Mesothelial cell of epicardium (in vitro differentiated cells): Measurements from ENCODE around the gene TRMT1. TPM values are rescaled to one million over a fixed set of nuclear protein-coding genes. Genes with fewer than 3 reads are reported as not detected.

Experiments
- DNase-seq, 2 experiments: peaks; one replicate each; pipeline ENCODE4 v3.0.0; 2021; ENCODE audit warnings: low spot score in 2 of 2; ENCODE audit not compliant: unreplicated experiment in 2 of 2
- H3K27ac Mint-ChIP-seq: 2 replicates; pipeline ENCODE4 v1.8.0; 2021; ENCODE audit warnings: mixed read lengths
- H3K27me3 Mint-ChIP-seq: 2 replicates; pipeline ENCODE4 v1.8.0; 2021; ENCODE audit warnings: low read depth, mixed read lengths
- H3K36me3 Mint-ChIP-seq: 2 replicates; pipeline ENCODE4 v1.8.0; 2021; ENCODE audit warnings: mixed read lengths
- H3K4me1 Mint-ChIP-seq: 2 replicates; pipeline ENCODE4 v1.8.0; 2021; ENCODE audit warnings: mixed read lengths
- H3K4me3 Mint-ChIP-seq: 2 replicates; pipeline ENCODE4 v1.8.0; 2021; ENCODE audit warnings: mild to moderate bottlenecking, moderate library complexity, mixed read lengths
- H3K9me3 Mint-ChIP-seq: 2 replicates; pipeline ENCODE4 v1.8.0; 2021; ENCODE audit warnings: mixed read lengths
- total RNA-seq: library from RNA; stranded (reverse); gene quantifications from 3 replicates; pipeline ENCODE4 v1.2.1, GENCODE V29; 2021
- TF ChIP-seq, protein P1 (sequence below): fragments of 200-600 bp; sonication (generic); IDR thresholded peaks from one replicate; pipeline ENCODE4 v1.5.0; 2021; ENCODE audit warnings: antibody characterized with exemption; ENCODE audit not compliant: unreplicated experiment

Gene TRMT1
- total RNA-seq, 1 donor from 2014 or later, result 57.0 TPM

DNA sequence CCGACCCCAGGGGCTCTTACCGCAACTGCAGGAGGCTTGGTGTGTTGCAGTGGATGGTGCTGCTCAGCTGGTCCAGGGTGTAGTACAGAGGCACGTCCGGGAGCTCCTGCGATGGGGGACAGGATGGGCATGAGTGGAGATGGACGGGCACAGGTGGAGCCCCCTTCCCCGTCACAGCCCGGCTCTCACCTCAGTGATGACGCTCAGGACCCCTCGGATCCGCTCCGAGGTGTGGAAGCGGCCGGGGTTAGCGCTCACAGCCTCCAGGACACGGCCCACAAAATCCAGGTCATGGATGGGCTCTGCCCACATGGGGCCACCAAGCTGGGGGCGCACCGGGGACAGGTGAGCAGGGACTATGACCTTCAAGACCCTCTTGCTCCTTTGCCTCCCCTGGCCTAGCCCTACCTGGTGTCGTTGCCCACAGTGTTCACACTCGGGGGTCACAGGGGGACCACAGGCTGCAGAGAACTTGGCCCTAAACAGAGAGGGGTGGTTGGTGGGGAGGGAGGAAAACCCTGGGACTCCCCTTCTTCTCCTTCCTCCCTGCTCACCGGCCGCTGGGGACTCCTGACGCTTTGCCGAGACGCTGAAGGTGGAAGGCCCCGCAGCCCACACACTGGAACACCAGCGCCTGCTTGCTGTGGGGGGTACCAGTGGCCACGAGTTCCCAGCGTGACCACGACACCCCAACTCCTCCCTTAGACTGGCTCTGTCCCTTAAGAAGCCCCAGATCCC lies 7.0 kb downstream of the TRMT1 start:
- Mint-ChIP-seq H3K9me3 (no peaks in the 10 kb centered on the region), H3K27ac (no peak overlapping the region), H3K4me1 (no peaks in the 10 kb centered on the region), H3K4me3 (no peak overlapping the region), H3K36me3 (peaks cover 9% of the 10 kb centered on the region), H3K27me3 (no peaks in the 10 kb centered on the region)
- DNase-seq, result no peak
- TF ChIP-seq, protein P1, sequence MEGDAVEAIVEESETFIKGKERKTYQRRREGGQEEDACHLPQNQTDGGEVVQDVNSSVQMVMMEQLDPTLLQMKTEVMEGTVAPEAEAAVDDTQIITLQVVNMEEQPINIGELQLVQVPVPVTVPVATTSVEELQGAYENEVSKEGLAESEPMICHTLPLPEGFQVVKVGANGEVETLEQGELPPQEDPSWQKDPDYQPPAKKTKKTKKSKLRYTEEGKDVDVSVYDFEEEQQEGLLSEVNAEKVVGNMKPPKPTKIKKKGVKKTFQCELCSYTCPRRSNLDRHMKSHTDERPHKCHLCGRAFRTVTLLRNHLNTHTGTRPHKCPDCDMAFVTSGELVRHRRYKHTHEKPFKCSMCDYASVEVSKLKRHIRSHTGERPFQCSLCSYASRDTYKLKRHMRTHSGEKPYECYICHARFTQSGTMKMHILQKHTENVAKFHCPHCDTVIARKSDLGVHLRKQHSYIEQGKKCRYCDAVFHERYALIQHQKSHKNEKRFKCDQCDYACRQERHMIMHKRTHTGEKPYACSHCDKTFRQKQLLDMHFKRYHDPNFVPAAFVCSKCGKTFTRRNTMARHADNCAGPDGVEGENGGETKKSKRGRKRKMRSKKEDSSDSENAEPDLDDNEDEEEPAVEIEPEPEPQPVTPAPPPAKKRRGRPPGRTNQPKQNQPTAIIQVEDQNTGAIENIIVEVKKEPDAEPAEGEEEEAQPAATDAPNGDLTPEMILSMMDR, result no peak

DNA sequence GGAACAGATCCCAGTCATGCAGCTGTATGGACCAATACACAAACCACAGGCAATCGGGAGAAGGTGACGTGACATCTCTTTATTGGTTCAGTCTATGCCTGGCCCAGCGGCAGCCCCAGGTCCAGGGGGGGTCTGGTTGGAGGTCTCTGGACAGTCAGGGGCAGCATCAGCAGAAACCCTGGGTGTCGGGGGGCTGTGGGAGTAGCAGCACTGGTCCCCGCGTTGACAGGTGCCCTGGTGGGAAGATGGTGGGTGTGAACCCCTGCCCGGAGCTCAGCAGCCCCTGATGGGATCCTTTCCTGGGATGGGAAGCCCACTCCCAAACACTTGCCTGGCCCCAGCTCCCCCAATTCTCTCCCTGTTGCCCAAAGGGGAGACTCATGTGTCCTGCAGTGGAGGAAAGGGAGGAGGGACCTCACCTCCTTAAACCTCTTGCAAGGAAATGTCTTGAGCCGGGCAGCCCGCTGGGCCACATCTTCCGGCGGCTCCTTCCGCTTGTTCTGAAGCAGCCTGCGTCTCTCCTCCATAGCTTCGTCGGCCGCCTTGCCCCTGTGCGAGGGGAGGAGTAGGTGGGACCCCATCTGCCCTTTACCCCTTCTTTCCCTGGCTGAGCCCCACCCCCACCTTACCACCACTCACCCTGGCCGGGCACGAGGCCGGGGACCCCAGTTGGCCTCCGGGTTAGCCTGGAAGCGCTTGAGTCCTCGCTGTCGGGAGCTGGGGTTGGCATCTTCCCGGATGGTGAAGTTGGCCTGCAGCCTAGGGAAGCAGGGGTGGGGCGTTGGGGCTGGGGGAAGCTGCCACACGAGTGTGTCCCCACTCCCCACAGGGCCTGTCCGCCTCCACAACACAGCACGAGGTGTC lies 11.5 kb downstream of the TRMT1 start:
- Mint-ChIP-seq H3K27ac (no peak overlapping the region), H3K4me3 (no peak overlapping the region), H3K9me3 (no peaks in the 10 kb centered on the region), H3K4me1 (peaks cover 4% of the 10 kb centered on the region), H3K27me3 (peaks cover 24% of the 10 kb centered on the region), H3K36me3 (peaks cover 6% of the 10 kb centered on the region)
- no peak for DNase-seq
- TF ChIP-seq, protein P1, result no peak

DNA sequence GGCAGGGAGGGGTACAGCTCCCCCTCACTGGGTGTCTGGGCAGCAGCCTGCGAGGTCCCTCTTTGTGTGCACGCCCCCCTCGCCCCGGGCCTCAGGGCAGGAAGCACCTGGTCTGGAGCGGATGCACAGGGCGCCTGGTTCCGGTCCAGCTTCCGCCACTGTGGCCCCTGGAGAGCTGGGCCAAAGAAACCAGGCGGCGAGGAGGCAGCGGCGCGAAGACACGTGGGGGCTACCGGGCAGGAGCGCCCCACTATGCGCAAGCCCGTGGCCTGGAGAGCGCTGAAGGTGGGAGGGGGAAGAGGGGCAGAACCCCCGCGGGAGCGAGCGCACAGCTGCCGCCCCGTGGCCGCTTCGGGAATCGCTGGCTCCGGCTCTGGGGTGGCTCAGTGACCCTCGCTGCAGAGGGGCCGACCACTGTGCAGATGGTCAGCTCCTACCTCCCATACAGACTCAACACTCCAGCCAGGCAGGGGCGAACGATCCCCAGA lies 12.1 kb downstream of the TRMT1 start:
- Mint-ChIP-seq H3K4me1 (peaks cover 4% of the 10 kb centered on the region), H3K27me3 (peaks cover 30% of the 10 kb centered on the region), H3K36me3 (peaks cover 6% of the 10 kb centered on the region), H3K4me3 (no peak overlapping the region), H3K27ac (no peak overlapping the region), H3K9me3 (no peaks in the 10 kb centered on the region)
- TF ChIP-seq, protein P1, result peak; percentile 60
- DNase-seq, result no peak

DNA sequence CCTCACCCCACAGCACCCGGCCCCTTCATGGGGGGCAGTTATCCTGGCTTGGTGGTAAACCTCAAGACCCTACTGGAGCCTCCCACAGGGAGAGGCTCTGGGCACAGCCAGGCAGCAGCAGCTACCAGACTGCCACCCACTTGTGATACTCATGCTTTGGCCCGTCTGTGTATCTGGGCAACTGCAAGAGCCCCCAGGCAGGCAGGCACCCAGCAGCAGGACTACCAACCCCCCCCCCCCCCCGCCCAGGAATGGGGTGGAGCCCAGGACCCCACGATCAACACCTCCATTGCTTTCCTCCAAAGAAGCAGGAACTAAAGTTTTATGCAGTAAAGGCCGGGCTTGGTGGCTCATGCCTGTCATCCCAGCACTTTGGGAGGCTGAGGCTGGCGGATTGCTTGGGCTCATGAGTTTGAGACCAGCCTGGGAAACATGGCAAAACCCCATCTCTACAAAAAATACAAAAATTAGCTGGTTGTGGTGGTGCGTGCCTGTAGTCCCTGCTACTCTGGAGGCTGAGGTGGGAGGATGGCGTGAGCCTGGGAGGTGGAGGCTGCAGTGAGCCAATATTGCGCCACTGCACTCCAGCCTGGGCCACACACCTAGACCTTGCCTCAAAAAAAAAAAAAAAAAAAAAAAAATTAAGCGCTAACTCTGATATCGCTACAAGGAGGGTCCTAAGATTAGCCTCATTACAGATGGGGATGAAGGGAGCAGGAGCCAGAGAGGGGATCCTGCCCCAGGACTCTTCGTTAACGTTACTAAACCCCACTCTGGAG lies 12.8 kb downstream of the TRMT1 start:
- H3K4me1 Mint-ChIP-seq, result peaks cover 6% of the 10 kb centered on the region
- H3K4me3 Mint-ChIP-seq, result peak overlapping the region; percentile 28
- no peaks in the 10 kb centered on the region for H3K9me3 Mint-ChIP-seq
- DNase-seq, result no peak
- peaks cover 6% of the 10 kb centered on the region for H3K36me3 Mint-ChIP-seq
- peaks cover 34% of the 10 kb centered on the region for H3K27me3 Mint-ChIP-seq
- no peak overlapping the region for H3K27ac Mint-ChIP-seq
- TF ChIP-seq, protein P1, result no peak
